ENCODE data around the gene BCO1.
A peak's percentile ranks its signal among the peaks of the same experiment; 100 is the strongest.

The BCO1 gene

GRCh38 chr16:81238296-81239011 lies at the start of gene BCO1:
TSS of gene BCO1 (plus strand) at chr16:81238689. CDS start at chr16:81238909, 220 bp downstream.
- peak within 1 kb of the TSS; percentile 50 for H3K4me3 ChIP-seq (ENCODE audit: low read depth, low read length)
- TF ChIP-seq CTCF (IDR thresholded peaks at IDR 0.05; ENCODE audit: low read depth, low read length), result no peak

- no peak for TF ChIP-seq CTCF (IDR thresholded peaks at IDR 0.05; ENCODE audit: low read depth, low read length)
- H3K4me3 ChIP-seq (ENCODE audit: low read depth, low read length), result no peak overlapping the region
Observed at GRCh38 chr16:81189100-81189664, 49.3 kb upstream of the BCO1 start.

- no peak overlapping the region for H3K4me3 ChIP-seq (ENCODE audit: low read depth, low read length)
Observed at GRCh38 chr16:81190667-81191066, 47.8 kb upstream of the BCO1 start.

GRCh38 chr16:81195885-81196534 lies 42.5 kb upstream of the BCO1 start:
- no peak overlapping the region for H3K4me3 ChIP-seq (ENCODE audit: low read depth, low read length)

More at GRCh38 chr16:81190667-81191066, 47.8 kb upstream of the BCO1 start:
- TF ChIP-seq CTCF (IDR thresholded peaks at IDR 0.05; ENCODE audit: low read depth, low read length), result no peak

GRCh38 chr16:81198635-81199034 lies 39.9 kb upstream of the BCO1 start:
- TF ChIP-seq CTCF (IDR thresholded peaks at IDR 0.05; ENCODE audit: low read depth, low read length), result peak; percentile 3; the same call in 1 of the 2 replicates
- no peak overlapping the region for H3K4me3 ChIP-seq (ENCODE audit: low read depth, low read length)

More at GRCh38 chr16:81195885-81196534, 42.5 kb upstream of the BCO1 start:
- TF ChIP-seq CTCF (IDR thresholded peaks at IDR 0.05; ENCODE audit: low read depth, low read length), result no peak

GRCh38 chr16:81201267-81201666 lies 37.2 kb upstream of the BCO1 start:
- no peak for TF ChIP-seq CTCF (IDR thresholded peaks at IDR 0.05; ENCODE audit: low read depth, low read length)
- no peak overlapping the region for H3K4me3 ChIP-seq (ENCODE audit: low read depth, low read length)

All from WI38 (cell line).